CD14-positive monocyte (primary cell): Measurements from ENCODE around the gene ZNF506. TPM values are rescaled to one million over a fixed set of nuclear protein-coding genes. Genes with fewer than 3 reads are reported as not detected.

Experiments
- DNase-seq, 3 donors: peaks; one replicate each; pipeline ENCODE4 v3.0.0-alpha.2; 2011 to 2022
- H2AFZ ChIP-seq: 2 replicates; pipeline ENCODE4 v1.6.0; 2012; ENCODE audit warnings: mild to moderate bottlenecking, low read depth, low read length, inconsistent platforms; ENCODE audit not compliant: insufficient read depth, poor library complexity, severe bottlenecking
- H3K27ac ChIP-seq, 2 donors: 1 replicate in 1 of 2; 2 replicates in 1 of 2; pipeline ENCODE4 v1.5.1; 2012 to 2013; ENCODE audit warnings: low read length in 2 of 2, control low read depth in 1 of 2, inconsistent platforms in 1 of 2, low read depth in 1 of 2, mild to moderate bottlenecking in 1 of 2
- H3K27me3 ChIP-seq, 2 donors: one replicate each; pipeline versions ENCODE4 v1.6.0 to v1.6.1; 2011 to 2013; ENCODE audit warnings: low read length in 2 of 2; ENCODE audit not compliant: control insufficient read depth in 2 of 2, insufficient read depth in 2 of 2
- H3K36me3 ChIP-seq, 2 donors: replicated peaks in 1 of 2; 1 replicate in 1 of 2; 2 replicates in 1 of 2; pipeline versions ENCODE4 v1.5.1 to v1.6.1; 2012 to 2013; ENCODE audit warnings: low read length in 2 of 2, control low read depth in 1 of 2, inconsistent platforms in 1 of 2, mild to moderate bottlenecking in 1 of 2; ENCODE audit not compliant: insufficient read depth in 2 of 2, control insufficient read depth in 1 of 2
- H3K4me1 ChIP-seq, 2 donors: 1 replicate in 1 of 2; 2 replicates in 1 of 2; pipeline versions ENCODE4 v1.5.1 to v1.6.1; 2012 to 2013; ENCODE audit warnings: low read length in 2 of 2, control low read depth in 1 of 2, inconsistent platforms in 1 of 2, mild to moderate bottlenecking in 1 of 2, moderate library complexity in 1 of 2; ENCODE audit not compliant: insufficient read depth in 2 of 2, control insufficient read depth in 1 of 2
- H3K4me2 ChIP-seq: replicated peaks from 2 replicates; pipeline ENCODE3; 2012; ENCODE audit warnings: low read length, moderate library complexity, mild to moderate bottlenecking; ENCODE audit not compliant: poor library complexity, severe bottlenecking; ENCODE audit errors: extremely low read depth
- H3K4me3 ChIP-seq, 3 experiments: fragments of 200-600 bp in 1 of 3; sonication (generic) in 1 of 3; replicated peaks in 1 of 3; 1 replicate in 2 of 3; 2 replicates in 1 of 3; pipeline ENCODE4 v1.5.1; 2011 to 2013; ENCODE audit warnings: low read length in 3 of 3, mild to moderate bottlenecking in 3 of 3, control low read depth in 2 of 3, low read depth in 2 of 3, inconsistent platforms in 1 of 3, moderate library complexity in 1 of 3
- H3K79me2 ChIP-seq: 2 replicates; pipeline ENCODE4 v1.6.0; 2012; ENCODE audit warnings: mild to moderate bottlenecking, control low read depth, inconsistent platforms, low read length, moderate library complexity; ENCODE audit not compliant: insufficient read depth
- H3K9ac ChIP-seq: 2 replicates; pipeline ENCODE4 v1.6.0; 2017; ENCODE audit warnings: low read length, mild to moderate bottlenecking; ENCODE audit not compliant: insufficient read depth, poor library complexity, severe bottlenecking
- H3K9me3 ChIP-seq, 2 donors: replicated peaks in 1 of 2; 1 replicate in 1 of 2; 2 replicates in 1 of 2; pipeline versions ENCODE4 v1.5.1 to v1.6.1; 2012 to 2013; ENCODE audit warnings: low read length in 2 of 2, control low read depth in 1 of 2; ENCODE audit not compliant: control insufficient read depth in 1 of 2, insufficient read depth in 1 of 2
- H4K20me1 ChIP-seq: 2 replicates; pipeline ENCODE4 v1.6.0; 2012; ENCODE audit warnings: mild to moderate bottlenecking, low read length, control low read depth, moderate library complexity; ENCODE audit not compliant: insufficient read depth
- H3K27ac Mint-ChIP-seq, 7 donors: one replicate each; pipeline ENCODE4 v1.8.0; 2020; ENCODE audit warnings: mild to moderate bottlenecking in 7 of 7, mixed read lengths in 7 of 7, moderate library complexity in 6 of 7, inconsistent platforms in 2 of 7
- H3K27me3 Mint-ChIP-seq, 3 donors: one replicate each; pipeline ENCODE4 v1.8.0; 2021 to 2022; ENCODE audit warnings: low read depth in 3 of 3, mild to moderate bottlenecking in 3 of 3, mixed read lengths in 3 of 3, moderate library complexity in 3 of 3, inconsistent platforms in 1 of 3
- H3K36me3 Mint-ChIP-seq, 2 donors: one replicate each; pipeline ENCODE4 v1.8.0; 2020; ENCODE audit warnings: mixed read lengths in 2 of 2, inconsistent platforms in 1 of 2, mild to moderate bottlenecking in 1 of 2
- H3K4me1 Mint-ChIP-seq: one replicate; pipeline ENCODE4 v1.8.0; 2020; ENCODE audit warnings: mild to moderate bottlenecking, mixed read lengths
- H3K4me3 Mint-ChIP-seq, 2 donors: one replicate each; pipeline ENCODE4 v1.8.0; 2020; ENCODE audit warnings: mild to moderate bottlenecking in 2 of 2, mixed read lengths in 2 of 2, moderate library complexity in 1 of 2
- H3K9me3 Mint-ChIP-seq, 7 donors: one replicate each; pipeline ENCODE4 v1.8.0; 2020 to 2022; ENCODE audit warnings: mixed read lengths in 7 of 7, mild to moderate bottlenecking in 6 of 7, moderate library complexity in 6 of 7, inconsistent platforms in 2 of 7
- WGBS: methylation state at CpG from one replicate; pipeline ENCODE4 v1.1.5; 2013; ENCODE audit warnings: missing lambda C conversion rate; ENCODE audit not compliant: insufficient coverage; 5-methylcytosine and 5-hydroxymethylcytosine counted together
- intact Hi-C, 2 donors: fragments of 100-400 bp; cut with micrococcal nuclease; formaldehyde crosslinking; loops; one replicate each; pipeline versions ENCODE4 v1.15.0 to v1.15.1; 2023
- polyA plus RNA-seq, 3 donors: library from polyadenylated mRNA; depleted of rRNA in 1 of 3; unstranded in 2 of 3; stranded (reverse) in 1 of 3; fragments of 300-500 nt in 2 of 3; fragments of >200 nt in 1 of 3; fragmentation: Illumina TruSeq in 2 of 3; gene quantifications; 1 replicate in 2 of 3; 2 replicates in 1 of 3; pipeline ENCODE4 v1.2.3, GENCODE V29; 2012 to 2021
- TF ChIP-seq, protein P1 (sequence below): fragments of 200-600 bp; IDR thresholded peaks from one replicate; pipeline ENCODE4 v1.8.0; 2022; ENCODE audit warnings: antibody characterized with exemption, mild to moderate bottlenecking

The ZNF506 gene
- polyA plus RNA-seq, 3 donors, result 4.1 to 8.3 (median 6.1) TPM

DNA sequence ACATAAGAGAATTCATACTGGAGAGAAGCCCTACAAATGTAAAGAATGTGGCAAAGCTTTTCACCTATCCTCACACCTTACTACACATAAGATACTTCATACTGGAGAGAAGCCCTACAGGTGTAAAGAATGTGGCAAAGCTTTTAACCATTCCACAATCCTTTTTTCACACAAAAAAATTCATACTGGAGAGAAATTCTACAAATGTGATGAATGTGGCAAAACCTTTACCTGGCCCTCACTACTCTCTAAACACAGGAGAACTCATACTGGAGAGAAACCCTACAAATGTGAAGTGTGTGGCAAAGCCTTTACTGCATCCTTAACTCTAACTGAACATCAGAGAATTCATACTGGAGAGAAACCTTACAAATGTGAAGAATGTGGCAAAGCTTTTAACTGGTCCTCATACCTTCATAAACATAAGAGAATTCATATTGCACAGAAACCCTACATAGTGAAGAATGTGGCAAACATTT is 14.0 kb upstream of the ZNF506 start:
- no peak for DNase-seq
- Histone ChIP-seq H3K4me2 (no peak overlapping the region), H3K4me1 (no peaks in the 10 kb centered on the region), H3K27ac (no peak overlapping the region), H3K4me3 (peak overlapping the region in 1 of 3 experiments; percentile 15), H3K9ac (no peak overlapping the region), H3K27me3 (no peaks in the 10 kb centered on the region), H3K36me3 (no peaks in the 10 kb centered on the region), H2AFZ (no peak overlapping the region), H4K20me1 (no peaks in the 10 kb centered on the region), H3K9me3 (peaks cover 49 to 91% of the 10 kb centered on the region in 2 donors), H3K79me2 (no peaks in the 10 kb centered on the region)
- H3K4me1 Mint-ChIP-seq, result no peaks in the 10 kb centered on the region
- no peak overlapping the region for H3K27ac Mint-ChIP-seq
- no peaks in the 10 kb centered on the region for H3K27me3 Mint-ChIP-seq
- TF ChIP-seq, protein P1, sequence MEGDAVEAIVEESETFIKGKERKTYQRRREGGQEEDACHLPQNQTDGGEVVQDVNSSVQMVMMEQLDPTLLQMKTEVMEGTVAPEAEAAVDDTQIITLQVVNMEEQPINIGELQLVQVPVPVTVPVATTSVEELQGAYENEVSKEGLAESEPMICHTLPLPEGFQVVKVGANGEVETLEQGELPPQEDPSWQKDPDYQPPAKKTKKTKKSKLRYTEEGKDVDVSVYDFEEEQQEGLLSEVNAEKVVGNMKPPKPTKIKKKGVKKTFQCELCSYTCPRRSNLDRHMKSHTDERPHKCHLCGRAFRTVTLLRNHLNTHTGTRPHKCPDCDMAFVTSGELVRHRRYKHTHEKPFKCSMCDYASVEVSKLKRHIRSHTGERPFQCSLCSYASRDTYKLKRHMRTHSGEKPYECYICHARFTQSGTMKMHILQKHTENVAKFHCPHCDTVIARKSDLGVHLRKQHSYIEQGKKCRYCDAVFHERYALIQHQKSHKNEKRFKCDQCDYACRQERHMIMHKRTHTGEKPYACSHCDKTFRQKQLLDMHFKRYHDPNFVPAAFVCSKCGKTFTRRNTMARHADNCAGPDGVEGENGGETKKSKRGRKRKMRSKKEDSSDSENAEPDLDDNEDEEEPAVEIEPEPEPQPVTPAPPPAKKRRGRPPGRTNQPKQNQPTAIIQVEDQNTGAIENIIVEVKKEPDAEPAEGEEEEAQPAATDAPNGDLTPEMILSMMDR, result no peak
- peaks cover 29 to 84% (median 73%) of the 10 kb centered on the region in 7 donors for H3K9me3 Mint-ChIP-seq
- intact Hi-C loops, result no loop called here
- H3K36me3 Mint-ChIP-seq, result peaks cover 0 to 4% of the 10 kb centered on the region in 2 donors
- H3K4me3 Mint-ChIP-seq, result no peak overlapping the region

DNA sequence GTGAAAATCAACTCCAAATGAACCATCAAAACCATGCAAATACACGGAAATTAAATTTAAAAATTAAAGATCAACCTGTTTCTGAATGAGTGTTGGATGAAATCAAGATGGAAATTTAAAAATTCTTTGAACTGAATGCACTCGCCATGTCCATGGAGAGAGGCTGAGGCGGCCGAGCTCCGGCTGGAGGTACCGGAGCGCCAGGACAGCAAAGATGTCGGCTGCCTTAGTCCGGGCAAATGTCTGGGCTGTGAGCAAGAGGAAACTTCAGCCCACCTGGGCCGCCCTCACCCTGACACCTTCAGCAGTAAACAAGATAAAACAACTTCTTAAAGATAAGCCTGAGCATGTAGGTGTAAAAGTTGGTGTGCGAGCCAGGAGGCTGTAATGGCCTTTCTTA is 5.3 kb upstream of the ZNF506 start:
- Mint-ChIP-seq H3K4me3 (no peak overlapping the region), H3K27me3 (peaks cover 0 to 4% (median 0%) of the 10 kb centered on the region in 3 donors), H3K27ac (no peak overlapping the region), H3K36me3 (peaks cover 0 to 9% of the 10 kb centered on the region in 2 donors), H3K4me1 (peaks cover 2% of the 10 kb centered on the region), H3K9me3 (peaks cover 44 to 96% (median 93%) of the 10 kb centered on the region in 7 donors)
- intact Hi-C loops, result no loop called here
- H3K9me3 ChIP-seq, result peaks cover 73 to 93% of the 10 kb centered on the region in 2 donors
- 96% methylated on average over 3 of the region's 11 CpGs for WGBS
- no peaks in the 10 kb centered on the region for H3K27me3 ChIP-seq
- H3K4me3 ChIP-seq, result no peak overlapping the region
- no peaks in the 10 kb centered on the region for H3K79me2 ChIP-seq
- H3K4me1 ChIP-seq, result peaks cover 0 to 4% of the 10 kb centered on the region in 2 donors
- no peak overlapping the region for H3K27ac ChIP-seq
- no peak for DNase-seq
- TF ChIP-seq, protein P1, result no peak
- H3K9ac ChIP-seq, result no peak overlapping the region
- H3K36me3 ChIP-seq, result no peaks in the 10 kb centered on the region
- no peaks in the 10 kb centered on the region for H4K20me1 ChIP-seq
- H2AFZ ChIP-seq, result no peak overlapping the region
- H3K4me2 ChIP-seq, result no peak overlapping the region
